GM21737 (cell line): ENCODE data around the gene ZNF205.
"Not testable (repeated sequence)": the region's sequence is repeated elsewhere in the genome, so short reads cannot be mapped to it uniquely, and the experiment has no call there.

Source experiments
- ATAC-seq: cut with Tn5 transposase; IDR thresholded peaks from one replicate; pipeline ENCODE4 v1.9.1; 2021; ENCODE audit warnings: mild to moderate bottlenecking, moderate library complexity; ENCODE audit not compliant: unreplicated experiment

The ZNF205 gene

GRCh38 chr16:3112058-3112880 is at the start of gene ZNF205:
Gene ZNF205, plus strand, starts transcription at chr16:3112586. Its CDS starts 845 bp downstream, at chr16:3113431.
- ATAC-seq: no peak

DNA sequence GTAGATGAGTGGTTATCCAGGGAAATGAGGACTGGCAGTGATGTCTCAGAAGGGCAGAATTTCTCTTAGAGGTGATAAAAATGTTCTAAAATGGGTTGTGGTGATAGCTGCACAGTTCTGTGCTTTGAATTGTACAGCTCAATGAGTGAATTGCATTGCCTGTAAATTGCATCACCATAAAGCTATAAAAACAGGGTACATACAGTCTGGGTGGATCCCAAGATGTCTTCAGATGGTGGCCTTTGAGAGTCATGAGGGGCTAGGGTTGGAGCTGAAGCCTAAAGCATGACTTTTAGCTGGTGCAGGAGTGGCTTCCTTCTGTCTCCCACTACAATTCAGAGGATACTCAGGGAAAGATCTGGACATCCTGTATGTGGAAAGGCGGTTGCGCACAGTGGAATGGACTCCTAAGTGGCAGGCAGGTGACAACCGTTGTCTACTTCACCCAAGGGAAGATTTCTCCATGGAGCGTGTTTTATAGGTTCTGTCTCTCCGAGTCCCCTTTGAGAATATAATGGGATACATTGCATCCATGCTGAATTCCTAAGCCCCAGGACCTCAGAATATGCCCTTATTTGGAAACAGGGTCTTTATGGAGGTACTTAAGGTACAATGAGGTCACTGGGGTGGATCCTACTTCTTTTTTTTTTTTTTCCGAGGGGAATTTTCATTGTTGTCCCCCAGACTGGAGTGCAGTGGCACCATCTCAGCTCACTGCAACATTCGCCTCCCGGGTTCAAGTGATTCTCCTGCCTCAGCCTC is 48.6 kb upstream of the ZNF205 start:
- no peak for ATAC-seq

DNA sequence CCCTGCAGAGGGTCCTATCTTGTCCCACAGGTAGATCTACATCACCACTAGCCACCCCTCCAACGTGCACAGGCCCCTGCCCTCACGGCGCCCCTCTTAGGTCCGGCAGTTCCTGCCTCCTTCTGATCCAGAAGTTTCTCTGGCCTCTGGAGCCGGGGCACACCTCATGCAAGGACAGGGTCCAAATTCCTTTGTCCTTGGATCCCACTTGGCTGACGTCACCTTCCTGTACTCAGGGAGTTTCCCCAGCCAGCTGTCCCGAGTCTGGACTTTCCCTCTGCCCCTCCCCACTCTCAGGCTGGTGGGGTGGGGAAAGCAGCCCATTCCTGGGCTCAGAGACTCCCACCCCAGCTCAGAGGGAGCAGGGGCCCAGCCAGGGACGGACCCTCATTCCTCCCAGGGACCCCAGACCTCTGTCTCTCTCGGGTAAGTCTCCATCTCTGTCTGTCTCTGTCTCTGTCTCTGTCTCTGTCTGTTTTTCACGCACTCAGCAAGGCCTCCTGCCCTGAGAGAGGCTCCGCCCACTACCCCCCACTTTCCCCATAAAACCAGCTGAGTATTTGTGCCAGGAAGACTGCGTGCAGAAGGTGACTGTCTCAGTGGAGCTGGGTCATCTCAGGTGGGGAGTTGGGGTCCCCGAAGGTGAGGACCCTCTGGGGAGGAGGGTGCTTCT is 47.2 kb upstream of the ZNF205 start, which contains the start of gene IL32:
Gene IL32, plus strand, starts transcription at position 572 of the 673 bp plus-strand sequence. CDS start 172 bp downstream, outside the sequence.
- ATAC-seq: no peak

DNA sequence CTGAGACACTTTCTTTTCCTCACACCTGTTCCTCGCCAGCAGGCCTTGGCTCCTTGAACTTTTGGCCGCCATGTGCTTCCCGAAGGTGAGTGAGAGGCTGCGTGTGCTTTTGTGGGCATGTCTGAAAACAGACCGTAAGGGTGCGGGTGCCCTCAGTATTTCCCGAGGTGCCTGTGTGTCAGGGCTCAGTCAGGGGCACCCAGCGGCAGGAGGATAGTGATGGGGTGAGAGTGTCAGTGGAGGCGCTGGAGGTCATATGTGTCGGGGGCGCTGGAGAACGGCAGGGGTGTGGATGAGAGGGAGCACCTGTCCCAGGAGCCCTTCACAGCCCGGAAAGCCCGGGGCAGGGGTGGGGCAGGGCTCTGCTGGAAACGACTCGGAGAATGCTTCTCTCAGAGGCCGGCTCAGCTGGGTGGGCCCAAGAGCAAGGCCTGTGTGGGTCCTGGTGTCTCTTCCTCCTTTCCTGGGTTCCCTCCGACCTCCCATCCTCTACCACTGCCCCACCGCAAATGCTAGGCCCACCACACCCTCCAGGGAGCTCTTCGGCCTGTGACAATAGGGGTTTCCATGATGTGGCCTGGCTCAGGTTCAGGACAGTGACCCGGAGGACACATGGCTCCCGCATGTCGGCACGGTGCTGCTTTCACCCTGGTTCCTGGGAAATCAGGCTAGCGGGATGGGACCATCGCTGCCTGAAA is 46.5 kb upstream of the ZNF205 start:
- no peak for ATAC-seq

DNA sequence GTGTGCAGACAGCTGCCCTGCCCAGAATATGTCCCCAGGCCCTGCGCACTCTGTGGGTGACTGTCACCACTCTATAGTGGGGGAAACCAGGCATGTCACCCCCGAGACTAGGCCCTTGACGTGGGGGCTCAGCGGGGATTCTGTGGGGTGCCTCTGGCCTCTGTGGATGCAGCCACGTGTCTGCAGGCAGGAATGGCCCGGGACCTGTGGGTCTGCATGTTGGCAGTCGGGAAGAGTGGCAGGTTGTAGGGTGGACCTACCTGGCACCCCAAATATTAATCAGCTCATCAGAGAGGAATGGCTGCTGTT is 46.0 kb upstream of the ZNF205 start:
- ATAC-seq: no peak

- no peak for ATAC-seq
These were observed 43.9 kb upstream of the ZNF205 start for GRCh38 chr16:3068487-3068886.

GRCh38 chr16:3069146-3069545 is 43.2 kb upstream of the ZNF205 start:
- not testable (repeated sequence) for ATAC-seq

- no peak for ATAC-seq
These were observed 41.7 kb upstream of the ZNF205 start for GRCh38 chr16:3070608-3071111.

GRCh38 chr16:3071655-3072054 is 40.7 kb upstream of the ZNF205 start:
- ATAC-seq: no peak

DNA sequence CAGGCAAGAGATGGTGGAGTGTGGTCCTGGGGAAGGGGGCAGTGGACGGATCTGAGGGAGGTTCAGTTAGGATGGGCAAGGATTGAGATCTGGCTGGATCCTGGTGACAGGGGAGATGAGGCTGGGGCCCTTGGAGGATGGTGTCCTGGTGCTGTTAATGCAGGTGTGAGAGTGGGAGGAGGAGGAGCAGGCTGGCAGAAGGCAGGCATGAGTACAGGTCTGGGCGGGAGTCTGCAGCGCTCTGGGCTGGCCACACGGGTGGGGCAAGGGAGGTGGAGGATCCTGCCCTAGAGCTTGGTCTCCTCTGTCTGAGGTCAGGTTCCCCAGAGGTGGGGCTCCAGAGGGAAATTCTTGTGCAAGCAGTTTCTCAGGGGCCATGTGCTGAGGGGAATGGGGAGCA is 40.2 kb upstream of the ZNF205 start:
- not testable (repeated sequence) for ATAC-seq

DNA sequence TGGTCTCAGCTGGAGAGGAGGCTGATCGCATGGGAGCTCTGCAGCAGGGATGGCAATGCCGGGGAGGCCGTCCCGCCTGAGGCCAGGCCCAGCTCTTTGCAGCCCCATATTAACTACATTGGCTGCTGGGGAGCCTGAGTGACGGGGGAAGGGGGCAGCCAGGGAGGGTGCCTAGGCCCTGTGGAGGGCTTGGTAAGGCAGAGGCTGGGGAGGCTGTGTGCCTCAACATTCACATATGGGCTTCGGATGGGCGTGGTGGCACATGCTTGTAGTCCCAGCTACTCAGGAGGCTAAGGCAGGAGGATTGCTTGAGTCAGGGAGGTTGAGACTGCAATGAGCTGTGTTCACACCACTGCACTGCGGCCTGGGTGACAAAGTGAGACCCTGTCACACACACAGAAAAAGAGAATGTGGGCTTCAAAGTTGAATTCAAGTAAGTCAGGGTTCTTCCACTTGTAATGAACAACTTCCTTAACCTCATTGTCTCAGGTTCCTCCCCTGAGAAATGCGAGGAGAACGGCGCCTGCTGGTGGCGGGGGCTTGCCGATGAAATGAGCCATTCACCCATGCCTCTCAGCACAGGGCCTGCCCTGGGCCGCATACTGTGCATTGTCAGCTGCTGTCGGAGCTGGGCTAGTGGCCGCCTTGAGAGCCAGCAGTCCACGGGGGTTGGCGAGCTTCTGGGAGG is 39.7 kb upstream of the ZNF205 start:
- not testable (repeated sequence) for ATAC-seq

DNA sequence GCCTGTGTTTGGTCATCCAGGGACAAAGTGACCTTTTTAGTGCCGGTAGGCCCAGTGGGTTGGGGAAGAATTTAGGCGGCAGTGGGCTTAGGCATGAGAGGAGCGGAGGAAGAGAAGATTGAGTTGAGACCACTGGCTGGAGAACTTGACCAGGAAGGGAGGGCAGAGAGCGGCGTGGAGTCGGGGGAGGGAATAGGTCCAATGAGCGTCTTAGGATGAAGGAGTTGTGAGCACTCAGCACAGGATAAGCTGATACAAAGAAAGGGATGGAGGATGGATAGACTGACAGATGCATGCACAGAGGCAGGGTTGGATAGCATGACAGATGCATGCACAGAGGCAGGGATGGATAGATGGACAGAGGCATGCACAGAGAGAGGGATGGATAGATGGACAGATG is 38.9 kb upstream of the ZNF205 start:
- ATAC-seq: no peak

GRCh38 chr16:3074860-3075522 is 37.4 kb upstream of the ZNF205 start:
- no peak for ATAC-seq

- no peak for ATAC-seq
These were observed 36.9 kb upstream of the ZNF205 start for GRCh38 chr16:3075523-3075915.

DNA sequence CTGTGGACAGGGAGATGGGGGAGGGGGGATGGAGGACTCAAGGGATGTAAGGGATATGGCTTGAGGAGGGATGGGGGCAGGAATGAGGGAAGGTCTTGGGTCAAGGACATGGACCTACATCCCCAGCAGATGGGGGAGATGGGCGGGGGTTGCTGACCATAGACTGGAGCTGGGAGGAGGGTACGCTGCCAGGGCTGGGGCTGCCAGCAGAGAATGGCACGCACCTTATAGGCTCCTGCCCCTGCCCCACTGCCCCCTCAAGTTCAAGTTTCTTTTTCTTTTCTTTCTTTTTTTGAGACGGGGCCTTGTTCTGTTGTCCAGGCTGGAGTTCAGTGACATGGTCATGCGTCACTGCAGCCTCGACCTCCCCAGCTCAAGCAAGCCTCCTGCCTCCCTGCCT is 36.4 kb upstream of the ZNF205 start:
- not testable (repeated sequence) for ATAC-seq

DNA sequence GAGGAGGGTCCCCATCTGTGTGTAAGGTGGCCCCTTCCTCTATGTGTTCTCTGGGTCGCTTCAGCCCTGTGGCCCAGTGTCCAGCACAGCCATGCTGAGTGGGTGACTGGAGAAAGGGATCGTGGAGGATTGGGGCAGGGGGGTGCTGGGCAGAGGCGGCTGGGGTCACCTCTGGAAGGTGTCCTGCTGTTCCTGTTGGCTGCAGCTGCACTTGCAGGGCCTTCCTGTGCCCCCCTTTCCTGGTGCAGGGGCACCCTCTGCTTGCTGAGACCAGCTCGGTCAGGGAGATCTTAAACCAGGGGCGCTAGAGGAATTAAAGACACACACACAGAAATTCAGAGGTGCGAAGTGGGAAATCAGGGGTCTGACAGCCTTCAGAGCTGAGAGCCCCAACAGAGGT is 35.8 kb upstream of the ZNF205 start:
- no peak for ATAC-seq

GRCh38 chr16:3080024-3080423 is 32.4 kb upstream of the ZNF205 start:
- no peak for ATAC-seq

DNA sequence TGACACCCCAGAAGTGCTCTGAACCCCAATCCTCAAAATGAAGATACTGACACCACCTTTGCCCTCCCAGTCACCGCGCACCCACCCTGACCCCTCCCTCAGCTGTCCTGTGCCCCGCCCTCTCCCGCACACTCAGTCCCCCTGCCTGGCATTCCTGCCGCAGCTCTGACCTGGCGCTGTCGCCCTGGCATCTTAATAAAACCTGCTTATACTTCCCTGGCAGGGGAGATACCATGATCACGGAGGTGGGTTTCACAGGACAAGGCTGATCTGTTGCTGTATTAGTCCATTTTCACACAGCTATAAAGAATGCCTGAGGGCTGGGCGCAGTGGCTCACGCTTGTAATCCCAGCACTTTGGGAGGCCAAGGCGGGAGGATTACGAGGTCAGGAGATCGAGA is 30.4 kb upstream of the ZNF205 start:
- not testable (repeated sequence) for ATAC-seq

DNA sequence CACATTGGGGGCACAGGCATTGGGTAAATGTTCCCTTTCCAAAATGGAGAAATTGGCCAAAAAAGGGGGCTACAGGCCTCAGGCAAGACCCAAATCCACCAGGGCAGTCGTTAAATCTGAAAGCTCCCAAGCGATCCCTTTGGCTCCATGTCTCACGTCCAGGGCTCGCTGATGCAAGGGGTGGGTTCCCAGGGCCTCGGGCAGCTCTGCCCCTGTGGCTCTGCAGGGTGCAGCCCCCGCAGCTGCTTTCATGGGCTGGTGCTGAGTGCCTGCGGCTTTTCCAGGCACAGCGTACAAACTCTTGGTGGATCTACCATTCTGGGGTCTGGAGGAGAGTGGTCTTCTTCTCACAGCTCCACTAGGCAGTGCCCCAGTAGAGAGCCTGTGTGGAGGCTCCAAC is 29.0 kb upstream of the ZNF205 start:
- ATAC-seq: not testable (repeated sequence)

DNA sequence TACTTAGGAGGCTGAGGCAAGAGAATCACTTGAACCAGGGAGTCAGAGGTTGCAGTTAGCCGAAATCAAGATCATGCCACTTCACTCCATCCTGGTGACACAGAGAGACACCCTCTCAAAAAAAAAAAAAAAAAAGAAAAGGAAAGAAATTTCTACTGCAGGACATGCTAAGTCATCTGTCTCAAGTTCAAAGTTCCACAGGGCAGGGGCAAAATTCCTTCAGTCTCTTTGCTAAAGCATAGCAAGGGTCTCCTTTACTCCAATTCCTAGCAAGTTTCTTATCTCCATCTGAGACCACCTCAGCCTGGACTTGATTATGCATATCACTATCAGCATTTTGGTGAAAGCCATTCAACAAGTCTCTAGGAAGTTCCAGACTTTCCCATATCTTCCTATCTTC is 27.9 kb upstream of the ZNF205 start:
- ATAC-seq: no peak
